GM12873 (cell line): ENCODE data around the gene MAML3.

ENCODE experiments used
- CTCF ChIP-seq: IDR thresholded peaks from 2 replicates; pipeline ENCODE4 v1.5.1; 2012; ENCODE audit warnings: low read depth, mild to moderate bottlenecking, moderate library complexity, low read length, control low read depth; ENCODE audit not compliant: insufficient read depth; ENCODE audit errors: missing control alignments

The MAML3 gene

GRCh38 chr4:140136509-140136908 is 17.5 kb downstream of the MAML3 start:
- no peak for TF ChIP-seq CTCF

GRCh38 chr4:140135529-140136088 is 18.4 kb downstream of the MAML3 start:
- no peak for TF ChIP-seq CTCF

DNA sequence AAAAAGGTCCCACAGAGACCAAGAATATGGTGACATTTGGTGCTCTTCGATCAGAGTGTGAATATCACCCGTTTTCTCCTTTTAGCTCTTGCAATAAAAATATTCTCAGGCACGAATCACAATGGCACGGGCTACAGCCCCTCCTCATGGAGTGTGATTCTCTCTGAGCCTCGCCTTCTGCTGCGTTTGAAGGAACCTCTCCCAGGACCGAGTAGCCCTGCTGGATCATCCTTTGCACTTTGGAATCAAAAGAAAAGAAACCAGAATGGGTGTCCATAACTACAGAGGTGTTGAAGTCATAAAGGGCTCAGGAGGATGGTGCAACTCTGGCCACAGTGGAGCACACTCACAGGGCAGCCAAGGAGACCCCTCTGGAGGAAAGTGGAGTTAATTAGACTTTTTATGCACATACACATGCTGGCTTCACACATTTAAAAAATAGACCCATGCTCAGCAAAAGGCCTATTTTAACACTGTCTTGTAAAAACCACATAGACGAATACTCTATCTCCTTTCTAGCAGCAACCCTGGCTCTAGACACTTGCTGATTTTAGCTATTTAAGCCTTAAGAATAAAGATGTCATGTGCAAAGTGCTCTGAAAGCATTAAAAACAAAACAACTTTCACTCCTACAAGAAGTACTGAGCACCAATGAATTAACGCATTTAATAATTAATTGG is 19.1 kb downstream of the MAML3 start:
- no peak for TF ChIP-seq CTCF

DNA sequence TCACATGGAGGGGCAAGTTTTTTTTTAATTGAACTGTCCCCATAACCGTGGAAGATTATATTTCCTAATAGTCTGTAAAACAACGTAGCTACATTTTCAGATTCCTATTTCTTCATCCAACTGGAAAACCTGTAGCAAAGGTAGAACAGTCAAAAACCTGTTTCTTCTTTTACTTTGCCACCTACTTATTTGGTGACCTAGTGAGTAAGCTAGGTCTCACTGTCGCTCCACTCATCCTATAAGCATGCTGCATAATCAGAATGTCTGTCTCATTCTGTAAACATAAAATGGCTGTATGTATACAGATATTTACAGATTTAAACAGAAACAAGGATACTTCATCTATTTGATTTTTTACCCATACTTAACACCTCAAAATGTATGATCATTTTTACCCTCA is 20.4 kb downstream of the MAML3 start:
- no peak for TF ChIP-seq CTCF

GRCh38 chr4:140131675-140132229 is 22.2 kb downstream of the MAML3 start:
- TF ChIP-seq CTCF = no peak

DNA sequence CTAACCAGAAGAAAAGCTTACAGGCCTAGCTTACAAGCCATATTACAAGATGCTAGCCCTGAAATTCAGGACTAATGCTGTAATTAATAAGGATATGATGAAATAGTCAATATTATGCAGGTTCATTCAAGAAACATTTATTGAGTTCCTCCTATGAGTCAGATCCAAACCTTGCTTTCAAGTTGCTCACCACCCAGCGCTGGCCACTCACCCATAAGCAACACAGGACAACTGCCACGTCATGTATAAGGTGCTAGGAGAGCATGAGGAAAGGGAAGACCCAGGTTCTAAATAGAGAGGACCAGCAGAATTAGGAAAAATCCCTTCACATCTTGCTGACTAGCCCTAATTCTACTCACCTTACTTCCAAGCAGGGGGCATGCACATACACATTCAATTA is 23.3 kb downstream of the MAML3 start:
- no peak for TF ChIP-seq CTCF

DNA sequence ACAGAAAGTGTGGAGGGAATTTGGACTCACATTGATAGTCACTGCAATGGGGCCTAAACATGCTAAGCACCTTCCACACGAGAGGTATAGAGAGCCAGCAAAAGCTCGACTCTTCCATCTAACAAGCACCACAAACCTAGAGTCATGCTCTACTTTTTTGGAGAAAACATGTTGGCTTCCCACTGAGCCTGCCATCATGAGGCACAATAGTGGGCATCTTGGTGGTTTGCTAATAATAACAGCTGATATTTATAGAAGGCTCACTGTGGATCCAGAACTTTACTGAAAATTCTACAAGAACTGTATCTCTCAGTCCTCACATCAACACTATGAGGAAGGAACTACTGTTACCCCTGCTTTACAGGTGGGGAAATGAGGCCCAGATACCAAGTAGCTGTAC is 26.6 kb downstream of the MAML3 start:
- TF ChIP-seq CTCF = no peak
